HG03095 (cell line): ENCODE measurements around the gene WASHC1.
"Not testable (repeated sequence)": the region's sequence is repeated elsewhere in the genome, so short reads cannot be mapped to it uniquely, and the experiment has no call there.

Experiments used
- ATAC-seq: cut with Tn5 transposase; IDR thresholded peaks from one replicate; pipeline ENCODE4 v1.9.1; 2021; ENCODE audit warnings: moderate library complexity; ENCODE audit not compliant: unreplicated experiment

Gene WASHC1

GRCh38 chr9:16875-17274 lies 12.4 kb downstream of the WASHC1 start:
- not testable (repeated sequence) for ATAC-seq

DNA sequence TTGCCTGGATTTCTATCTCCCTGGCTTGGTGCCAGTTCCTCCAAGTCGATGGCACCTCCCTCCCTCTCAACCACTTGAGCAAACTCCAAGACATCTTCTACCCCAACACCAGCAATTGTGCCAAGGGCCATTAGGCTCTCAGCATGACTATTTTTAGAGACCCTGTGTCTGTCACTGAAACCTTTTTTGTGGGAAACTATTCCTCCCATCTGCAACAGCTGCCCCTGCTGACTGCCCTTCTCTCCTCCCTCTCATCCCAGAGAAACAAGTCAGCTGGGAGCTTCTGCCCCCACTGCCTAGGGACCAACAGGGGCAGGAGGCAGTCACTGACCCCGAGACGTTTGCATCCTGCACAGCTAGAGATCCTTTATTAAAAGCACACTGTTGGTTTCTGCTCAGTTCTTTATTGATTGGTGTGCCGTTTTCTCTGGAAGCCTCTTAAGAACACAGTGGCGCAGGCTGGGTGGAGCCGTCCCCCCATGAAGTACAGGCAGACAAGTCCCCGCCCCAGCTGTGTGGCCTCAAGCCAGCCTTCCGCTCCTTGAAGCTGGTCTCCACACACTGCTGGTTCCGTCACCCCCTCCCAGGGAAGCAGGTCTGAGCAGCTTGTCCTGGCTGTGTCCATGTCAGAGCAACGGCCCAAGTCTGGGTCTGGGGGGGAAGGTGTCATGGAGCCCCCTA lies 15.0 kb downstream of the WASHC1 start:
- not testable (repeated sequence) for ATAC-seq

GRCh38 chr9:11206-11605 lies 18.1 kb downstream of the WASHC1 start:
- not testable (repeated sequence) for ATAC-seq

GRCh38 chr9:10653-11053 lies 18.6 kb downstream of the WASHC1 start:
- not testable (repeated sequence) for ATAC-seq

DNA sequence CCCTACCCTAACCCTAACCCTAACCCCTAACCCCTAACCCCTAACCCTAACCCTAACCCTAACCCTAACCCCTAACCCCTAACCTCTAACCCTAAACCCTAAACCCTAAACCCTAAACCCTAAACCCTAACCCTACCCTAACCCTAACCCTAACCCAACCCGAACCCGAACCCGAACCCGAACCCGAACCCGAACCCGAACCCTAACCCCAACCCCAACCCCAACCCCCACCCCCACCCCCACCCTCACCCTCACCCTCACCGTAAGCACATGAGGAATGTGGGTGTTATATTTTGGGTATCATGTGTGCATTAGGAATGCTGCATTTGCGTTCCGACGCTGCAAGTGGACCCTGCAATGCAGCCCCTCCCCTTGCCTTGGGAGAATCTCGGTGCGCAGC lies 19.0 kb downstream of the WASHC1 start:
- ATAC-seq, result not testable (repeated sequence)
